ENCODE measurements around the gene INPP5J. TPM values are rescaled to one million over a fixed set of nuclear protein-coding genes. Genes with fewer than 3 reads are reported as not detected.

INPP5J gene
- total RNA-seq, 4 donors from 2014 or later: 0.54 to 5.3 (median 2.1) TPM

- H3K4me1 ChIP-seq: peaks cover 0 to 19% (median 13%) of the 10 kb centered on the region in 3 donors
- no peak for ATAC-seq
- H3K4me3 ChIP-seq: no peak overlapping the region
- H3K27me3 ChIP-seq: no peaks in the 10 kb centered on the region
- no peak overlapping the region for H3K27ac ChIP-seq
- WGBS, 2 donors (ENCODE audit: low coverage in 1 of 2): no CpG with 5 or more reads among the region's 13 CpGs
- H3K9me3 ChIP-seq: no peaks in the 10 kb centered on the region
- TF ChIP-seq EP300 (IDR thresholded peaks at IDR 0.05) (no peak), POLR2AphosphoS5 (IDR thresholded peaks at IDR 0.05) (no peak), CTCF (IDR thresholded peaks at IDR 0.05) (no peak), POLR2A (IDR thresholded peaks at IDR 0.05) (no peak)
- no peaks in the 10 kb centered on the region for H3K36me3 ChIP-seq
Observed at GRCh38 chr22:31126869-31127175, 4.1 kb downstream of the INPP5J start.

- H3K27ac ChIP-seq: no peak overlapping the region
- WGBS, 2 donors (ENCODE audit: low coverage in 1 of 2): 71% methylated on average over 3 of the region's 19 CpGs; no CpG with 5 or more reads in 1 of the 2 donors
Observed at GRCh38 chr22:31127181-31127772, 4.5 kb downstream of the INPP5J start.

GRCh38 chr22:31128156-31128555 is 5.4 kb downstream of the INPP5J start:
- WGBS, 2 donors (ENCODE audit: low coverage in 1 of 2): 80% methylated on average over 1 of the region's 7 CpGs; no CpG with 5 or more reads in 1 of the 2 donors
- ATAC-seq: no peak
- TF ChIP-seq POLR2A (IDR thresholded peaks at IDR 0.05) (no peak), EP300 (IDR thresholded peaks at IDR 0.05) (no peak), CTCF (IDR thresholded peaks at IDR 0.05) (no peak)

More at GRCh38 chr22:31127181-31127772, 4.5 kb downstream of the INPP5J start:
- Histone ChIP-seq H3K36me3 (no peaks in the 10 kb centered on the region), H3K4me3 (no peak overlapping the region), H3K9me3 (no peaks in the 10 kb centered on the region), H3K27me3 (no peaks in the 10 kb centered on the region), H3K4me1 (peaks cover 0 to 15% (median 11%) of the 10 kb centered on the region in 3 donors)
- no peak for TF ChIP-seq POLR2AphosphoS5 (IDR thresholded peaks at IDR 0.05)
- ATAC-seq: no peak

GRCh38 chr22:31130873-31131272 is 8.1 kb downstream of the INPP5J start:
- TF ChIP-seq POLR2AphosphoS5 (IDR thresholded peaks at IDR 0.05) (no peak), CTCF (IDR thresholded peaks at IDR 0.05) (no peak), EP300 (IDR thresholded peaks at IDR 0.05) (no peak), POLR2A (IDR thresholded peaks at IDR 0.05) (no peak)
- 75 to 80% methylated on average over 2 of the region's 2 CpGs for WGBS, 2 donors (ENCODE audit: low coverage in 1 of 2)
- no peaks in the 10 kb centered on the region for H3K9me3 ChIP-seq
- H3K4me3 ChIP-seq: no peak overlapping the region
- peaks cover 0 to 7% of the 10 kb centered on the region in 2 donors for H3K36me3 ChIP-seq
- ATAC-seq: no peak
- no peak overlapping the region for H3K27ac ChIP-seq
- H3K4me1 ChIP-seq: no peaks in the 10 kb centered on the region
- H3K27me3 ChIP-seq: no peaks in the 10 kb centered on the region

More at GRCh38 chr22:31128156-31128555, 5.4 kb downstream of the INPP5J start:
- no peaks in the 10 kb centered on the region for H3K36me3 ChIP-seq
- H3K27ac ChIP-seq: no peak overlapping the region
- H3K27me3 ChIP-seq: no peaks in the 10 kb centered on the region
- no peak overlapping the region for H3K4me3 ChIP-seq
- peaks cover 0 to 6% (median 2%) of the 10 kb centered on the region in 3 donors for H3K4me1 ChIP-seq
- no peaks in the 10 kb centered on the region for H3K9me3 ChIP-seq

GRCh38 chr22:31133911-31134310 is 11.1 kb downstream of the INPP5J start:
- no peak overlapping the region for H3K4me3 ChIP-seq
- H3K27me3 ChIP-seq: peaks cover 12% of the 10 kb centered on the region
- H3K4me1 ChIP-seq: no peaks in the 10 kb centered on the region
- peaks cover 0 to 7% of the 10 kb centered on the region in 2 donors for H3K36me3 ChIP-seq
- no peak overlapping the region for H3K27ac ChIP-seq
- ATAC-seq: no peak
- no CpG with 5 or more reads among the region's 19 CpGs for WGBS, 2 donors (ENCODE audit: low coverage in 1 of 2)
- no peak for TF ChIP-seq CTCF (IDR thresholded peaks at IDR 0.05)
- no peak for TF ChIP-seq EP300 (IDR thresholded peaks at IDR 0.05)
- no peak for TF ChIP-seq POLR2A (IDR thresholded peaks at IDR 0.05)
- no peak for TF ChIP-seq POLR2AphosphoS5 (IDR thresholded peaks at IDR 0.05)
- H3K9me3 ChIP-seq: no peaks in the 10 kb centered on the region
